ENCODE measurements around the gene BCO1.

GRCh38 chr16:81265658-81266451, 27.4 kb downstream of the BCO1 start:
- TF ChIP-seq CTCF (IDR thresholded peaks at IDR 0.05) (no peak), POLR2A (IDR thresholded peaks at IDR 0.05) (no peak), EP300 (IDR thresholded peaks at IDR 0.05) (no peak)
